IMR-90 (cell line): Measurements from ENCODE around the gene MPG. TPM values are rescaled to one million over a fixed set of nuclear protein-coding genes. Genes with fewer than 3 reads are reported as not detected.

Experiments
- ATAC-seq: fragments of 200-7000 bp; cut with Tn5 transposase; 2 replicates; pipeline ENCODE4 v1.9.1; 2020; ENCODE audit warnings: low read depth, mild to moderate bottlenecking, moderate library complexity
- BruUV-seq: library from RNA; stranded (reverse); fragments of 400-500 nt; replicated peaks from 2 replicates; lab custom pipeline; 2021; lab: Mats Ljungman, UMichigan
- CTCF ChIA-PET: fragments of 300-600 bp; formaldehyde crosslinking; extraction: SDS; loops from one replicate; lab custom pipeline; 2021; ENCODE audit warnings: antibody characterized with exemption; lab: Yijun Ruan, JAX
- POLR2A ChIA-PET: fragments of 300-600 bp; sonication (Branson Sonifier 250); formaldehyde crosslinking; loops from one replicate; lab custom pipeline; 2022; ENCODE audit warnings: antibody characterized with exemption; ENCODE audit not compliant: unreplicated experiment; lab: Charles Lee
- DNase-seq: peaks from one replicate; pipeline ENCODE4 v3.0.0; 2013
- H2AFZ ChIP-seq: replicated peaks from 2 replicates; pipeline ENCODE3; 2013; ENCODE audit warnings: low read length, mild to moderate bottlenecking; ENCODE audit not compliant: poor library complexity
- H2AK5ac ChIP-seq: 2 replicates; pipeline ENCODE4 v1.6.1; 2013; ENCODE audit warnings: low read depth, low read length, inconsistent platforms
- H2AK9ac ChIP-seq: replicated peaks from 2 replicates; pipeline ENCODE3; 2013; ENCODE audit warnings: mild to moderate bottlenecking, low read depth, low read length, moderate library complexity; ENCODE audit not compliant: poor library complexity
- H2BK120ac ChIP-seq: 2 replicates; pipeline ENCODE4 v1.6.1; 2013; ENCODE audit warnings: low read depth, low read length, inconsistent platforms
- H2BK15ac ChIP-seq: 3 replicates; pipeline ENCODE4 v1.6.1; 2013; ENCODE audit warnings: low read depth, low read length, inconsistent platforms
- H2BK20ac ChIP-seq: 2 replicates; pipeline ENCODE4 v1.6.1; 2013; ENCODE audit warnings: low read depth, mild to moderate bottlenecking, inconsistent platforms, low read length, moderate library complexity
- H2BK5ac ChIP-seq: 2 replicates; pipeline ENCODE4 v1.6.1; 2013; ENCODE audit warnings: mild to moderate bottlenecking, low read depth, low read length, inconsistent platforms; ENCODE audit not compliant: poor library complexity, severe bottlenecking
- H3K14ac ChIP-seq: replicated peaks from 2 replicates; pipeline ENCODE4 v1.6.1; 2013; ENCODE audit warnings: low read depth, low read length, inconsistent platforms
- H3K18ac ChIP-seq: 2 replicates; pipeline ENCODE4 v1.6.1; 2013; ENCODE audit warnings: low read depth, low read length, control low read depth
- H3K23ac ChIP-seq: 2 replicates; pipeline ENCODE4 v1.6.1; 2013; ENCODE audit warnings: low read depth, low read length, inconsistent platforms
- H3K27ac ChIP-seq: 2 replicates; pipeline ENCODE4 v1.5.1; 2013; ENCODE audit warnings: mild to moderate bottlenecking, control low read depth, low read length; ENCODE audit not compliant: insufficient read depth
- H3K27me3 ChIP-seq: 2 replicates; pipeline ENCODE4 v1.6.1; 2013; ENCODE audit warnings: low read length; ENCODE audit not compliant: control insufficient read depth, insufficient read depth
- H3K36me3 ChIP-seq: 2 replicates; pipeline ENCODE4 v1.6.1; 2013; ENCODE audit warnings: low read length, mixed read lengths; ENCODE audit not compliant: control insufficient read depth, insufficient read depth
- H3K4ac ChIP-seq: 2 replicates; pipeline ENCODE4 v1.6.1; 2013; ENCODE audit warnings: low read depth, low read length, inconsistent platforms
- H3K4me1 ChIP-seq: 2 replicates; pipeline ENCODE4 v1.6.1; 2013; ENCODE audit warnings: low read length, mixed read lengths; ENCODE audit not compliant: control insufficient read depth, insufficient read depth
- H3K4me2 ChIP-seq: 2 replicates; pipeline ENCODE4 v1.6.1; 2013; ENCODE audit warnings: low read depth, mild to moderate bottlenecking, control low read depth, low read length, moderate library complexity
- H3K4me3 ChIP-seq: 2 replicates; pipeline ENCODE4 v1.5.1; 2013; ENCODE audit warnings: low read depth, mild to moderate bottlenecking, control low read depth, low read length, moderate library complexity; ENCODE audit not compliant: insufficient read depth
- H3K56ac ChIP-seq: 2 replicates; pipeline ENCODE4 v1.6.1; 2013; ENCODE audit warnings: low read length, inconsistent platforms; ENCODE audit not compliant: insufficient read depth; ENCODE audit errors: extremely low read depth
- H3K79me1 ChIP-seq, 2 experiments: 2 replicates each; pipeline ENCODE4 v1.6.1; 2013; ENCODE audit warnings: low read length in 2 of 2, inconsistent platforms in 1 of 2, low read depth in 1 of 2
- H3K9ac ChIP-seq: 2 replicates; pipeline ENCODE4 v1.6.1; 2013; ENCODE audit warnings: low read depth, low read length, control low read depth
- H3K9me1 ChIP-seq: 2 replicates; pipeline ENCODE4 v1.6.1; 2013; ENCODE audit warnings: low read length, inconsistent platforms; ENCODE audit not compliant: insufficient read depth
- H3K9me3 ChIP-seq: 2 replicates; pipeline ENCODE4 v1.6.1; 2013; ENCODE audit warnings: low read length; ENCODE audit not compliant: control insufficient read depth, insufficient read depth
- H4K20me1 ChIP-seq: 2 replicates; pipeline ENCODE4 v1.6.1; 2013; ENCODE audit warnings: low read length, inconsistent platforms; ENCODE audit not compliant: insufficient read depth
- H4K5ac ChIP-seq: 2 replicates; pipeline ENCODE4 v1.6.1; 2013; ENCODE audit warnings: mild to moderate bottlenecking, low read depth, low read length, control low read depth
- H4K8ac ChIP-seq, 2 experiments: 2 replicates each; pipeline ENCODE4 v1.6.1; 2013; ENCODE audit warnings: low read depth in 2 of 2, low read length in 2 of 2, control low read depth in 1 of 2, inconsistent platforms in 1 of 2
- H4K91ac ChIP-seq: 2 replicates; pipeline ENCODE4 v1.6.1; 2013; ENCODE audit warnings: low read depth, low read length, inconsistent platforms; ENCODE audit not compliant: insufficient read depth
- BHLHE40 ChIP-seq: fragments of 150-350 bp; IDR thresholded peaks from 2 replicates; pipeline ENCODE4 v1.6.1; 2016; ENCODE audit warnings: mild to moderate bottlenecking, low read depth, low read length
- FOS ChIP-seq: fragments of 150-350 bp; IDR thresholded peaks from 2 replicates; pipeline ENCODE4 v1.6.1; 2016; ENCODE audit warnings: low read depth, low read length
- MXI1 ChIP-seq: IDR thresholded peaks from 2 replicates; pipeline ENCODE4 v1.6.1; 2012; ENCODE audit warnings: low read depth, mild to moderate bottlenecking, low read length, moderate library complexity, borderline replicate concordance
- RAD21 ChIP-seq: IDR thresholded peaks from 2 replicates; pipeline ENCODE4 v1.6.1; 2012; ENCODE audit warnings: low read length, improper control_type of control experiment
- WGBS, 2 experiments: methylation state at CpG; one replicate each; pipeline versions ENCODE4 v1.1.5 to v1.1.7; 2013; ENCODE audit warnings: missing lambda C conversion rate in 2 of 2; ENCODE audit not compliant: insufficient read length in 1 of 2; ENCODE audit errors: extremely low coverage in 2 of 2; 5-methylcytosine and 5-hydroxymethylcytosine counted together
- dilution Hi-C: fragments of 300-500 bp; cut with HindIII; formaldehyde crosslinking; loops from one replicate; pipeline ENCODE4 v1.14.3; 2018; ENCODE audit warnings: low sequenced_read_pairs; ENCODE audit not compliant: unreplicated experiment
- in situ Hi-C: fragments of 300-500 bp; cut with MboI; formaldehyde crosslinking; loops from 3 replicates; pipeline ENCODE4 v1.14.3; 2019; ENCODE audit warnings: low sequenced_read_pairs, inconsistent platforms, mixed read lengths
- intact Hi-C: fragments of 100-400 bp; cut with micrococcal nuclease; formaldehyde crosslinking; loops from 2 replicates; pipeline ENCODE4 v1.10.0; 2022
- polyA plus RNA-seq, 3 experiments: library from polyadenylated mRNA; depleted of rRNA; stranded (reverse); fragments of >200 nt; gene quantifications; 2 replicates each; pipeline ENCODE4 v1.2.3, GENCODE V29; 2012; ENCODE audit warnings: low replicate concordance in 1 of 3
- total RNA-seq: library from RNA; depleted of rRNA; stranded (reverse); fragments of >200 nt; gene quantifications from 2 replicates; pipeline ENCODE4 v1.2.3, GENCODE V29; 2012

MPG gene
- total and polyA plus RNA-seq, 2 of the 4 experiments (the other 2 are of a cell fraction): 66.7 to 135 TPM

- H3K36me3 ChIP-seq: peaks cover 18% of the 10 kb centered on the region
- H2AFZ ChIP-seq: no peak overlapping the region
- 83% methylated on average over 8 of the region's 15 CpGs; no CpG with 5 or more reads in 1 of the 2 experiments for WGBS, 2 experiments
- BruUV-seq: no TSS peak
- H3K56ac ChIP-seq: no peak overlapping the region
- no peak overlapping the region for H2AK5ac ChIP-seq
- peaks cover 20 to 58% of the 10 kb centered on the region in 2 experiments for H3K79me1 ChIP-seq
- in situ Hi-C loops: no loop called here
- no peak overlapping the region for H3K27ac ChIP-seq
- ChIA-PET CTCF (no interaction called here), POLR2A (no interaction called here)
- H3K27me3 ChIP-seq: no peaks in the 10 kb centered on the region
- no peak overlapping the region for H3K18ac ChIP-seq
- intact Hi-C loops: no loop called here
- TF ChIP-seq RAD21 (no peak), MXI1 (no peak), BHLHE40 (no peak), FOS (no peak)
- no peak overlapping the region for H2BK20ac ChIP-seq
- H2AK9ac ChIP-seq: no peak overlapping the region
- peaks cover 19% of the 10 kb centered on the region for H4K20me1 ChIP-seq
- H2BK15ac ChIP-seq: no peak overlapping the region
- no peak overlapping the region for H3K4me3 ChIP-seq
- H3K4me2 ChIP-seq: no peak overlapping the region
- H3K14ac ChIP-seq: no peak overlapping the region
- no peak for ATAC-seq
- no peak overlapping the region for H3K9ac ChIP-seq
- no peak overlapping the region for H3K4ac ChIP-seq
- no peak overlapping the region for H2BK5ac ChIP-seq
- no peak overlapping the region for H3K23ac ChIP-seq
- no peak for DNase-seq
- 0 out of 2 replicates have a peak, but pooled peaks cover 8% of the 10 kb centered on the region for H3K9me1 ChIP-seq
- peaks cover 2% of the 10 kb centered on the region; the same call in 1 of the 2 replicates for H3K4me1 ChIP-seq
- dilution Hi-C loops: no loop called here
- H4K8ac ChIP-seq: no peak overlapping the region
- H3K9me3 ChIP-seq: no peaks in the 10 kb centered on the region
- H2BK120ac ChIP-seq: no peak overlapping the region
- H4K5ac ChIP-seq: no peak overlapping the region
- no peak overlapping the region for H4K91ac ChIP-seq
These were observed 27.0 kb upstream of the MPG start for GRCh38 chr16:50769-51591.
